Measurements from ENCODE around the gene IZUMO4.
"Not testable (repeated sequence)": the region's sequence is repeated elsewhere in the genome, so short reads cannot be mapped to it uniquely, and the experiment has no call there.

Gene IZUMO4

GRCh38 chr19:2081873-2082810, 14.6 kb upstream of the IZUMO4 start:
- no peak for DNase-seq

GRCh38 chr19:2083174-2083854, 13.4 kb upstream of the IZUMO4 start:
- DNase-seq, result no peak

GRCh38 chr19:2084993-2085720, 11.6 kb upstream of the IZUMO4 start:
- no peak for DNase-seq

GRCh38 chr19:2086695-2087620, 9.8 kb upstream of the IZUMO4 start:
- DNase-seq, result not testable (repeated sequence)

- no peak for DNase-seq
Observed at GRCh38 chr19:2087621-2088100, 9.1 kb upstream of the IZUMO4 start.

GRCh38 chr19:2089001-2089711, 7.6 kb upstream of the IZUMO4 start:
- no peak for DNase-seq

GRCh38 chr19:2089727-2090053, 7.0 kb upstream of the IZUMO4 start:
- no peak for DNase-seq

GRCh38 chr19:2091926-2092525, 4.7 kb upstream of the IZUMO4 start:
- not testable (repeated sequence) for DNase-seq

GRCh38 chr19:2096034-2096479, 658 bp upstream of the IZUMO4 start, which contains the start of gene MOB3A:
TSS of gene MOB3A (minus strand) at chr19:2096326. CDS start at chr19:2078560, 17,766 bp downstream.
- no peak for DNase-seq

- DNase-seq, result no peak
Observed at GRCh38 chr19:2097203-2097885, 629 bp downstream of the IZUMO4 start.

- no peak for DNase-seq
Observed at GRCh38 chr19:2097886-2098327, 1.2 kb downstream of the IZUMO4 start.

GRCh38 chr19:2099054-2099501, 2.4 kb downstream of the IZUMO4 start:
- DNase-seq, result no peak

GRCh38 chr19:2099937-2100718, 3.4 kb downstream of the IZUMO4 start:
- no peak for DNase-seq

GRCh38 chr19:2100719-2101061, 4.0 kb downstream of the IZUMO4 start:
- no peak for DNase-seq

- no peak for DNase-seq
Observed at GRCh38 chr19:2101417-2102335, 5.0 kb downstream of the IZUMO4 start.

GRCh38 chr19:2103045-2103707, 6.5 kb downstream of the IZUMO4 start:
- no peak for DNase-seq

Measured in right kidney (tissue), 1 donor.